Endothelial cell of umbilical vein (primary cell): ENCODE data around the gene WNT16. TPM values are rescaled to one million over a fixed set of nuclear protein-coding genes. Genes with fewer than 3 reads are reported as not detected.

Source experiments
- BruUV-seq: library from RNA; stranded (reverse); fragments of 400-500 nt; replicated peaks from 2 replicates; lab custom pipeline; 2021; lab: Mats Ljungman, UMichigan
- CTCF ChIA-PET: fragments of 300-600, 350-600 bp; sonication (Branson Sonifier 250); formaldehyde crosslinking; loops from one replicate; lab custom pipeline; 2021; ENCODE audit warnings: antibody characterized with exemption, inconsistent platforms; lab: Charles Lee
- POLR2A ChIA-PET: fragments of 300-600, 350-600 bp; sonication (Branson Sonifier 250); formaldehyde crosslinking; loops from one replicate; lab custom pipeline; 2021; ENCODE audit warnings: antibody characterized with exemption, inconsistent platforms; lab: Charles Lee
- DNase-seq: peaks from one replicate; pipeline ENCODE4 v3.0.0-alpha.2; 2011; ENCODE audit warnings: low read depth, low spot score
- FAIRE-seq: peaks from 2 replicates; lab custom pipeline; 2011; peaks lifted over from hg19 to GRCh38; lab: Jason Lieb, UNC
- H2AFZ ChIP-seq: 2 replicates; pipeline ENCODE4 v1.6.0; 2012; ENCODE audit warnings: low read depth, low read length, control low read depth, inconsistent platforms
- H3K27ac ChIP-seq: 2 replicates; pipeline ENCODE4 v1.5.1; 2011; ENCODE audit warnings: low read depth, mild to moderate bottlenecking, control low read depth, low read length, moderate library complexity; ENCODE audit not compliant: insufficient read depth
- H3K27me3 ChIP-seq, 2 experiments: 2 replicates each; pipeline versions ENCODE4 v1.6.0 to v1.6.1; 2011; ENCODE audit warnings: low read length in 2 of 2, mixed read lengths in 1 of 2; ENCODE audit not compliant: control insufficient read depth in 2 of 2, insufficient read depth in 2 of 2
- H3K36me3 ChIP-seq, 2 experiments: 2 replicates in 1 of 2; 3 replicates in 1 of 2; pipeline ENCODE4 v1.5.1; 2011; ENCODE audit warnings: low read length in 2 of 2, mild to moderate bottlenecking in 1 of 2, moderate library complexity in 1 of 2; ENCODE audit not compliant: control insufficient read depth in 2 of 2, insufficient read depth in 2 of 2; ENCODE audit errors: extremely low read depth in 1 of 2
- H3K4me1 ChIP-seq: 3 replicates; pipeline ENCODE4 v1.5.1; 2011; ENCODE audit warnings: mild to moderate bottlenecking, low read length; ENCODE audit not compliant: control insufficient read depth, insufficient read depth; ENCODE audit errors: extremely low read depth
- H3K4me2 ChIP-seq: 2 replicates; pipeline ENCODE4 v1.6.1; 2011; ENCODE audit warnings: low read length, control low read depth, mixed read lengths; ENCODE audit not compliant: insufficient read depth
- H3K4me3 ChIP-seq, 3 experiments: fragments of 200-600 bp in 1 of 3; sonication (generic), shearing (Covaris generic) in 1 of 3; replicated peaks in 1 of 3; 2 replicates each; pipeline ENCODE4 v1.5.1; 2011 to 2016; ENCODE audit warnings: control low read depth in 3 of 3, low read length in 3 of 3, mild to moderate bottlenecking in 2 of 3, inconsistent platforms in 1 of 3, low read depth in 1 of 3, moderate library complexity in 1 of 3; ENCODE audit not compliant: insufficient read depth in 1 of 3
- H3K79me2 ChIP-seq: 2 replicates; pipeline ENCODE4 v1.6.0; 2012; ENCODE audit warnings: low read length, inconsistent platforms; ENCODE audit not compliant: control insufficient read depth, insufficient read depth
- H3K9ac ChIP-seq: replicated peaks from 2 replicates; pipeline ENCODE3; 2011; ENCODE audit warnings: low read length, control low read depth; ENCODE audit not compliant: insufficient read depth; ENCODE audit errors: extremely low read depth
- H3K9me1 ChIP-seq: replicated peaks from 3 replicates; pipeline ENCODE4 v1.6.0; 2011; ENCODE audit warnings: mild to moderate bottlenecking, low read length; ENCODE audit not compliant: control insufficient read depth, insufficient read depth; ENCODE audit errors: extremely low read depth
- H3K9me3 ChIP-seq: replicated peaks from 2 replicates; pipeline ENCODE4 v1.5.1; 2012; ENCODE audit warnings: low read length, inconsistent platforms; ENCODE audit not compliant: control insufficient read depth, insufficient read depth
- H4K20me1 ChIP-seq: replicated peaks from 2 replicates; pipeline ENCODE3; 2011; ENCODE audit warnings: mild to moderate bottlenecking, low read length; ENCODE audit not compliant: control insufficient read depth, insufficient read depth; ENCODE audit errors: extremely low read depth
- CTCF ChIP-seq, 2 donors: IDR thresholded peaks; 1 replicate in 1 of 2; 2 replicates in 1 of 2; pipeline ENCODE4 v1.5.1; 2011; ENCODE audit warnings: low read length in 2 of 2, mild to moderate bottlenecking in 2 of 2, moderate library complexity in 2 of 2, control low read depth in 1 of 2, inconsistent platforms in 1 of 2, low read depth in 1 of 2; ENCODE audit not compliant: insufficient read depth in 1 of 2; ENCODE audit errors: extremely low read depth in 1 of 2
- EZH2 ChIP-seq: IDR thresholded peaks from 2 replicates; pipeline ENCODE4 v1.6.1; 2012; ENCODE audit warnings: borderline replicate concordance, low read depth, mild to moderate bottlenecking, moderate library complexity, low read length, inconsistent platforms; ENCODE audit not compliant: severe bottlenecking
- FOS ChIP-seq: IDR thresholded peaks from 2 replicates; pipeline ENCODE4 v1.6.1; 2011; ENCODE audit warnings: mild to moderate bottlenecking, low read length, moderate library complexity, borderline replicate concordance; ENCODE audit not compliant: insufficient read depth
- GATA2 ChIP-seq: IDR thresholded peaks from 2 replicates; pipeline ENCODE4 v1.7.0; 2011; ENCODE audit warnings: low read depth, mild to moderate bottlenecking, moderate library complexity, mixed read lengths, low read length; ENCODE audit not compliant: insufficient read length, insufficient read depth
- JUN ChIP-seq: IDR thresholded peaks from 2 replicates; pipeline ENCODE4 v1.6.1; 2011; ENCODE audit warnings: borderline replicate concordance, low read depth; ENCODE audit not compliant: insufficient read length, insufficient read depth
- MAX ChIP-seq: IDR thresholded peaks from 2 replicates; pipeline ENCODE4 v1.6.1; 2011; ENCODE audit not compliant: insufficient read depth, insufficient read length
- MYC ChIP-seq: IDR thresholded peaks from one replicate; pipeline ENCODE4 v1.6.1; 2011; ENCODE audit warnings: mild to moderate bottlenecking, low read depth, low read length
- POLR2A ChIP-seq: IDR thresholded peaks from 2 replicates; pipeline ENCODE4 v1.6.1; 2012; ENCODE audit warnings: low read depth, mild to moderate bottlenecking, control low read depth, low read length
- POLR2AphosphoS5 ChIP-seq: IDR thresholded peaks from 2 replicates; pipeline ENCODE4 v1.6.1; 2012; ENCODE audit warnings: low read depth, mild to moderate bottlenecking, control low read depth, low read length, moderate library complexity; ENCODE audit not compliant: insufficient read depth
- dilution Hi-C: fragments of 300-500 bp; cut with MboI; formaldehyde crosslinking; loops from one replicate; pipeline ENCODE4 v1.15.0; 2019; ENCODE audit warnings: low sequenced_read_pairs; ENCODE audit not compliant: extremely low pct_ligation_motif_present
- intact Hi-C: fragments of 100-400 bp; cut with micrococcal nuclease; formaldehyde crosslinking; loops from one replicate; pipeline ENCODE4 v1.10.0; 2022
- polyA plus RNA-seq, 4 experiments: library from polyadenylated mRNA; depleted of rRNA in 3 of 4; stranded (reverse) in 3 of 4; unstranded in 1 of 4; fragments of >200 nt; gene quantifications; 2 replicates each; pipeline versions ENCODE4 v1.2.1 to v1.2.3, GENCODE V29; 2011 to 2012; ENCODE audit warnings: missing spikeins in 1 of 4
- total RNA-seq: library from RNA; stranded (reverse); gene quantifications from 2 replicates; pipeline ENCODE4 v1.2.3, GENCODE V29; 2021

Gene WNT16
- total and polyA plus RNA-seq, 2 donors (not counting 3 experiments of a cell fraction or from before 2014, with no cell fraction given) = not detected

GRCh38 chr7:121352323-121352722 lies 23.5 kb downstream of the WNT16 start:
- Histone ChIP-seq H3K9me3 (no peaks in the 10 kb centered on the region), H4K20me1 (no peaks in the 10 kb centered on the region), H3K36me3 (peaks cover 3 to 11% of the 10 kb centered on the region in 2 experiments), H3K27me3 (no peaks in the 10 kb centered on the region), H3K4me2 (no peak overlapping the region), H3K27ac (no peak overlapping the region), H2AFZ (no peak overlapping the region), H3K4me1 (no peaks in the 10 kb centered on the region), H3K9ac (no peak overlapping the region), H3K9me1 (no peaks in the 10 kb centered on the region), H3K79me2 (no peaks in the 10 kb centered on the region), H3K4me3 (no peak overlapping the region)
- ChIA-PET POLR2A (no interaction called here), CTCF (interaction anchor here (1.0 to 2.4 kb wide), 7 partner anchors 9 to 642 kb away, joined by 3 to 10 read pairs (median 5); partner anchors contain the start of gene FAM3C)
- intact Hi-C loops = loop anchor here (10.0 kb wide), 1 partner anchor 498 kb away; the partner anchor contains the start of gene TSPAN12
- no peak for DNase-seq
- no TSS peak for BruUV-seq
- no peak for FAIRE-seq
- dilution Hi-C loops = no loop called here
- no peak for TF ChIP-seq POLR2A
- no peak for TF ChIP-seq JUN
- no peak for TF ChIP-seq GATA2
- TF ChIP-seq CTCF (IDR thresholded peaks at IDR 0.05; ENCODE audit: extremely low read depth in 1 of 2, insufficient read depth in 1 of 2, low read depth in 1 of 2, low read length in 2 of 2) = no peak
- TF ChIP-seq MAX = no peak
- no peak for TF ChIP-seq EZH2
- TF ChIP-seq MYC = no peak
- TF ChIP-seq POLR2AphosphoS5 = no peak
- no peak for TF ChIP-seq FOS
